Dedifferentiated amniotic fluid mesenchymal stem cell (primary cell): ENCODE results near the gene HIRA.

Experiments
- DNase-seq: peaks from one replicate; pipeline ENCODE4 v3.0.0-alpha.2; 2016; ENCODE audit errors: extremely low spot score

The HIRA gene

DNA sequence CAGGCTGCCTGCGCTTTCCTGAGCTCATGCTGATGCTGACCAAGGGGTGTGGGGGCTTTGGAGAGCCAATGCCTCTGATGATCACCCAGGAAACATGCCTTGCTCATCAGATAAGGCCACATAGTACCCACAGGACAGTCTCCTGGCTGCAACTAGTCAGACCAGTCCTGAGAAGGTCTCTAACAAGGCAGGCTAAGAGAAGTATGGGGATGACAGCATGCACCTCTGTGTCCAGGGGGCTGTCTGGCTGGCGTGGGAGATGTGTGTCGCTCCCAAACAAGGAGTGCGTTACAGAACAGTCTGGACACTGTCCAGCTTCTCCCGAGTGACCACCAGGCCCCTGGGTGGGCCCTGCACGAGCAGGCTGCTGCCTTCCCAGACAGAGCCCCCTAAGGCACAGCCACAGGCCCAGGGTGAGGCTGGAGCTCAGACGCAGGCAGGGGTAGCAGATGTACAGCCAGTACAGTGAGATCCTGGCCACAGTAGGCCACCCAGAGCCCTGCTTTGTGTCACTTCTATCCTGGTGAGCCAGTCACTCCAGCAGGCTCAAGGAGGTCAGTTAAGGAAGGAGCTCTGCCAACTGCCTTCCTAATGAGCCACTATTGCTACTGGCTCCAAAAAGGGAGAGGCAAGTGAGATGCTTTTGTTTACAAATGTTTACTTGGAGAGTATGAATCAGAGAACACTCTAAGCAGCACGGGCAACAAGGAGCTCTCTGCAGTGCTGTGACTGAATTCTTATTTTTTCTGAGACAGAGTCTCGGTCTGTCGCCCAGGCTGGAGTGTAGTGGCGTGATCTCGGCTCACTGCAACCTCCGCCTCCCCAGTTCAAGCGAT, 74.0 kb downstream of the HIRA start:
- no peak for DNase-seq

- no peak for DNase-seq
Observed at GRCh38 chr22:19356708-19357269, 74.7 kb downstream of the HIRA start.

GRCh38 chr22:19355413-19356157, 75.9 kb downstream of the HIRA start:
- no peak for DNase-seq

GRCh38 chr22:19354201-19354600, 77.3 kb downstream of the HIRA start:
- DNase-seq = no peak

DNA sequence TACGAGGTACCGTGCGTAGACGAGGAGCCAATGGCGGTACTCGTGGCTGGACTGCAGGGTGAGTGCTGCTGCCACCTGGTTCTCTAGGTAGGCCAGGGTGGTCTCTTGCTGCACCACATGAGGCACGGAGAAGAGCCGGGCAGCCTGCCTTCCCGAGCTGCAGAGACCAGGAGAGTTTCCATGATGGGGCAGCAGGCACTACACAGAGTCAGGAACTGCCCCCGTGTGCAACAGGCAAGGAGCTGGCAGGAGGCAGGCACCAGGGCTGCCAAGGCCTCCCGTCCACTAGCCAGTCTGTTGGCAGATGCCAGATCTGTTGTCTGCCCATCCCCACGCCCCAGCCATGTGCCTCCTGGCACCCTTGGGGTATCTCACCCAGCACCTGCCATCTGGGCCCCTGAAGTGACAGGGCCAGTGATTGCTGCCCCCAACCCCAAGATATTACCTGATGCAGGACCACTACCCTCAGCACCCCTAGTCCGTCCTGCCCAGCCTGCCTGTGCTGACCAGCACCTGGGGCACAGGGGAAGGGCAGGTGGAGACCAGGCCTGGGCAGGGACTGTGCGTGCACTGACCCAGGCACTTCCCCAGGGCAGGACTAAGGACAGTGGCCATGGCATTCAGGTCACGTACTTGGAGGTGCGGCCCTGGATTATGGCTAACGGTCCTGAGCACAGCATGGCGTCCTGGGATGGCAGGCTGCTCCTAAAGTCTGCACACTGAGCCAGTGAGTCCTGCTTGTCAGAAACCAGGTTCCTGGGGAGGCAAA, 78.0 kb downstream of the HIRA start:
- no peak for DNase-seq

- DNase-seq = no peak
Observed at GRCh38 chr22:19352766-19353165, 78.8 kb downstream of the HIRA start.

- no peak for DNase-seq
Observed at GRCh38 chr22:19352217-19352616, 79.3 kb downstream of the HIRA start.

- DNase-seq = no peak
Observed at GRCh38 chr22:19351604-19352003, 79.9 kb downstream of the HIRA start.

- no peak for DNase-seq
Observed at GRCh38 chr22:19350947-19351346, 80.6 kb downstream of the HIRA start.

GRCh38 chr22:19350476-19350859, 81.1 kb downstream of the HIRA start:
- no peak for DNase-seq

GRCh38 chr22:19349778-19350475, 81.6 kb downstream of the HIRA start:
- DNase-seq = no peak

- no peak for DNase-seq
Observed at GRCh38 chr22:19346677-19347265, 84.8 kb downstream of the HIRA start.

DNA sequence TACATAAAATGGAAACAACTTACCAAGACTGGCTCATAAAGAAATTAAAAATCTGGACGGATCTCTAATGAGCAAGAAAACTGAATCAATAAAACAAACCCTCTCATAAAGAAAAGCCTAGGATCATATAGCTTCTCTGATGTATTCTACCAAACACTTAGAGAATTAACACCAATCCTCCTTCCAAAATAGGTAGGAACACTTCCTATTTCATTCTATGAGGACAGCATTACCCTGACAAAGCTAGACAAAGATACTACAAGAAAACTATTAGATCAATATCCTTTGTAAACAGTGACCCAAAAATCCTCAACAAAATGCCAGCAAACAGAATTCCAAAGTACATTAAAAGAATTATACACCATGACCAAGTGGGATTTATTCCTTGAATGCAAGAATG, 87.1 kb downstream of the HIRA start:
- no peak for DNase-seq

DNA sequence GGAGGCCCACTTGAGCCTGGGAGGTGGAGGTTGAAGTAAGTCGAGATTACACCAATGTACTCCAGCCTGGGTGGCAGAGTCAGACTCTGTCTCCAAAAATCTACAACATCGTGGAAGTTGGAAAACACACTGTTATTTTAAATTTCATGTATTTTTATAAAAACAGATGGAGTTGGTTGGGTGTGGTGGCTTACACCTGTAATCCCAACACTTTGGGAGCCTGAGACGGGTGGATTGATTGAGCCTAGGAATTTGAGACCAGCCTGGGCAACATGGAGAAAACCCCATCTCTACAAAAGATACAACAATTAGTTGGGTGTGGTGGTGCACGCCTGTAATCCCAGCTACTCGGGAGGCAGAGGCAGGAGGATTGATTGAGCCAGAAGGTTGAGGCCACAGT, 88.1 kb downstream of the HIRA start:
- no peak for DNase-seq

DNA sequence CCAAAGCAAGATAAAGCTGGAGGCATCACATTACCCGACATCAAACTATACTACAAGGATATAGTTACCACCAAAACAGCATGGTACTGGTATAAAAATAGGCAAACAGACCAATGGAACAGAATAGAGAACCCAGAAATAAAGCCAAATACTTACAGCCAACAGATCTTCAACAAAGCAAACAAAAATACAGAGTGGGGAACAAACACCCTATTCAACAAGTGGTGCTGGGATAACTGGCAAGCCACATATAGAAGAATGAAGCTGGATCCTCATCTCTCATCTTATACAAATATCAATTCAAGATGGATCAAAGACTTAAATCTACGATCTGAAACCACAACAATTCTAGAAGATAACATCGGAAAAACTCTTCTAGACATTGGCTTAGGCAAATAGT, 90.0 kb downstream of the HIRA start:
- no peak for DNase-seq

- DNase-seq = no peak
Observed at GRCh38 chr22:19337137-19337536, 94.4 kb downstream of the HIRA start.

GRCh38 chr22:19336133-19337075, 95.1 kb downstream of the HIRA start:
- no peak for DNase-seq

- DNase-seq = no peak
Observed at GRCh38 chr22:19331975-19332374, 99.6 kb downstream of the HIRA start.

GRCh38 chr22:19331474-19331873, 100.1 kb downstream of the HIRA start:
- no peak for DNase-seq

- no peak for DNase-seq
Observed at GRCh38 chr22:19330865-19331418, 100.6 kb downstream of the HIRA start.
